Measurements from ENCODE around the gene BORCS6.

DNA sequence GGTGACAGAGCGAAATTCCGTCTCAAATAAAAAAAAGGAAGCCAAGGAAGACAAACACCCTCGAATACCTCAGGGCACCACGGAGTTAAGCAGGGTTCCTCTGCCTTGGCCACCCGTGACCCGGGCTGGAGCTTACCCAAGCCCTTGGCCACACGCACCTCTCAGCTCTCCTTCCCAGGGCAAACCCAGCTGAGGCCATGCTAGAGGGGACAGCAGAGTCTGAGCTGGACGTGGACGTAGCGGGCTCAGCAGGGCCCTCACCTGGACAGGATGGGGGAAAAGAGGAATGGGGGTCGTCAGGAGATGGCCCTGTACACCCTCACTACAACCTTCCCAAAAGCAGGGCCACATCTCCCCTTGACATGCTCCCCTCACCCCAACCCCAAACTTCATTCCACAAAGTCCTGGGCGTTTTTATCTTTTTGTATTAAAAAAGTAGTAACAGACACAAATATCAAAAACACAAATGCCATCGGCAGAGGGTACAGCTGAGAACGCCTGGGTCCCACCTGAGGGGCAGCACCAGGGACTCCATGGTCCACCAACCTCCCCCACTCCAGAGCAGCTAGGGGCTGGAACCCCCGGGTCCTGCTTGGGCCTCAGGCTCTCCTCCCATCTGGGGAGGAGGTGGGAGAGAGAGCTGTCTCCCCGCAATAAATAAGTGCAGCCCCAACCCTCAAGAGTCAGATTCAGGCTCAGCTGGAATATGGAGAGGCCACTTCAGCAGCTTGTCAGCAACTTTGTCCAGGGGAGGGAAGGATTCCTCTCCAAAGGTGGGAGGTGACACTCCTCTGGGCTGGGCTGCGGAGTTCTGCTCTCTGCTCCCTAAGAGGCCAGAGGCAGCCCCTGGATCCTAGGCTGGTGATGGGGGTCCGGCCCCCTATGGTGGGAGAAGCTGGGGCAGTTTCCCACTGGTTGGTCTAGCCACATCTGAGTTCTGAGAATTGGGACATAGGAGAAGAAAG lies 49.6 kb downstream of the BORCS6 start:
- TF ChIP-seq ETV6 (CRISPR knock-in tag; conservative IDR thresholded peaks at IDR 0.05) (no peak), TOPORS (CRISPR knock-in tag; IDR thresholded peaks at IDR 0.05) (no peak), ZNF567 (CRISPR knock-in tag; IDR thresholded peaks at IDR 0.05; ENCODE audit: borderline replicate concordance) (no peak)
- TF ChIP-seq, protein P1, sequence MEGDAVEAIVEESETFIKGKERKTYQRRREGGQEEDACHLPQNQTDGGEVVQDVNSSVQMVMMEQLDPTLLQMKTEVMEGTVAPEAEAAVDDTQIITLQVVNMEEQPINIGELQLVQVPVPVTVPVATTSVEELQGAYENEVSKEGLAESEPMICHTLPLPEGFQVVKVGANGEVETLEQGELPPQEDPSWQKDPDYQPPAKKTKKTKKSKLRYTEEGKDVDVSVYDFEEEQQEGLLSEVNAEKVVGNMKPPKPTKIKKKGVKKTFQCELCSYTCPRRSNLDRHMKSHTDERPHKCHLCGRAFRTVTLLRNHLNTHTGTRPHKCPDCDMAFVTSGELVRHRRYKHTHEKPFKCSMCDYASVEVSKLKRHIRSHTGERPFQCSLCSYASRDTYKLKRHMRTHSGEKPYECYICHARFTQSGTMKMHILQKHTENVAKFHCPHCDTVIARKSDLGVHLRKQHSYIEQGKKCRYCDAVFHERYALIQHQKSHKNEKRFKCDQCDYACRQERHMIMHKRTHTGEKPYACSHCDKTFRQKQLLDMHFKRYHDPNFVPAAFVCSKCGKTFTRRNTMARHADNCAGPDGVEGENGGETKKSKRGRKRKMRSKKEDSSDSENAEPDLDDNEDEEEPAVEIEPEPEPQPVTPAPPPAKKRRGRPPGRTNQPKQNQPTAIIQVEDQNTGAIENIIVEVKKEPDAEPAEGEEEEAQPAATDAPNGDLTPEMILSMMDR (CRISPR knock-in tag; IDR thresholded peaks at IDR 0.05), result no peak

Measured in HepG2 (cell line).